ENCODE data around the gene SHROOM4. TPM values are rescaled to one million over a fixed set of nuclear protein-coding genes. Genes with fewer than 3 reads are reported as not detected.

The SHROOM4 gene
- total RNA-seq, 3 donors from 2014 or later (not counting 1 experiment from before 2014, with no cell fraction given), result 0.05 to 0.09 TPM; not detected in 1

DNA sequence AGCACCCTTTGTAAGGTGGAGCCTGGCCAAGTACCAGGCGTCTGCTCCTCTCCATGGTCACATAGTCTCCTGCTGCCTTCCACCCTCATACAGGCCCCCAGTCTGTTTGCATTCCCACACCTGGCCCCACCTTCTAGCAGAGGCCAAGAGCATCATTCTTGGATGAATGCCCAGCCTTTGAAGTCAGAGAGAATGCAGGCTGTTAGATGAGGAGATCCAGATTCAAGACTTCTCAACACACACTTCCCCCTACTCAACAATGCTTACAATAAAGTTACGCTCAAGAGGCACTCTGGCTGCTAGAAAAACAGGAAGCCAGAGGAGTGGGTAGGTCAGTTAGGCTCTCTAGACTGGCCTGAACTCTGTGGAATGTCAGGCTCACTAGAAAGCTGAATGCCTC is 43.3 kb downstream of the SHROOM4 start:
- H3K27me3 Mint-ChIP-seq (ENCODE audit: low read depth in 2 of 2), result peaks cover 2 to 10% of the 10 kb centered on the region in 2 donors
- WGBS (ENCODE audit: insufficient coverage), result 76% methylated on average over 2 of the region's 2 CpGs
- no peaks in the 10 kb centered on the region for H3K4me1 Mint-ChIP-seq
- no peaks in the 10 kb centered on the region for H3K36me3 ChIP-seq (ENCODE audit: control insufficient read depth, insufficient read depth, low read length)
- H3K27ac Mint-ChIP-seq, result no peak overlapping the region
- H3K9me3 ChIP-seq (ENCODE audit: control insufficient read depth, insufficient read depth, low read length), result no peaks in the 10 kb centered on the region
- no peak for TF ChIP-seq CTCF (IDR thresholded peaks at IDR 0.05)
- no peaks in the 10 kb centered on the region for H3K4me1 ChIP-seq (ENCODE audit: control insufficient read depth, insufficient read depth, low read length)
- H3K9me3 Mint-ChIP-seq, result no peaks in the 10 kb centered on the region
- intact Hi-C loops (cut with micrococcal nuclease), result no loop called here
- H3K36me3 Mint-ChIP-seq, result no peaks in the 10 kb centered on the region
- no peak overlapping the region for H3K4me3 Mint-ChIP-seq
- H3K27me3 ChIP-seq (ENCODE audit: control insufficient read depth, insufficient read depth, low read length), result no peaks in the 10 kb centered on the region
- no peak overlapping the region for H3K4me3 ChIP-seq (ENCODE audit: low read length)
- DNase-seq (no peak), ATAC-seq (no peak)
- no peak overlapping the region for H3K27ac ChIP-seq (ENCODE audit: low read length)

- DNase-seq, result no peak
- ATAC-seq, result no peak
- H3K4me3 Mint-ChIP-seq, result no peak overlapping the region
- Histone ChIP-seq H3K4me3 (ENCODE audit: low read length) (no peak overlapping the region), H3K27ac (ENCODE audit: low read length) (no peak overlapping the region), H3K4me1 (ENCODE audit: control insufficient read depth, insufficient read depth, low read length) (no peaks in the 10 kb centered on the region), H3K36me3 (ENCODE audit: control insufficient read depth, insufficient read depth, low read length) (no peaks in the 10 kb centered on the region), H3K27me3 (ENCODE audit: control insufficient read depth, insufficient read depth, low read length) (no peaks in the 10 kb centered on the region), H3K9me3 (ENCODE audit: control insufficient read depth, insufficient read depth, low read length) (no peaks in the 10 kb centered on the region)
- no peak for TF ChIP-seq CTCF (IDR thresholded peaks at IDR 0.05)
- no peaks in the 10 kb centered on the region for H3K4me1 Mint-ChIP-seq
- peaks cover 0 to 22% of the 10 kb centered on the region in 2 donors for H3K27me3 Mint-ChIP-seq (ENCODE audit: low read depth in 2 of 2)
- intact Hi-C loops (cut with micrococcal nuclease), result no loop called here
- 100% methylated on average over 2 of the region's 5 CpGs for WGBS (ENCODE audit: insufficient coverage)
- no peaks in the 10 kb centered on the region for H3K36me3 Mint-ChIP-seq
- H3K9me3 Mint-ChIP-seq, result no peaks in the 10 kb centered on the region
- H3K27ac Mint-ChIP-seq, result no peak overlapping the region
These were observed 44.5 kb downstream of the SHROOM4 start for GRCh38 chrX:50769389-50770063.

- TF ChIP-seq CTCF (IDR thresholded peaks at IDR 0.05), result no peak
- no peaks in the 10 kb centered on the region for H3K27me3 ChIP-seq (ENCODE audit: control insufficient read depth, insufficient read depth, low read length)
- Mint-ChIP-seq H3K9me3 (no peaks in the 10 kb centered on the region), H3K4me1 (no peaks in the 10 kb centered on the region), H3K4me3 (no peak overlapping the region), H3K36me3 (no peaks in the 10 kb centered on the region), H3K27me3 (ENCODE audit: low read depth in 2 of 2) (peaks cover 3 to 23% of the 10 kb centered on the region in 2 donors), H3K27ac (no peak overlapping the region)
- no peaks in the 10 kb centered on the region for H3K36me3 ChIP-seq (ENCODE audit: control insufficient read depth, insufficient read depth, low read length)
- no peak for ATAC-seq
- H3K9me3 ChIP-seq (ENCODE audit: control insufficient read depth, insufficient read depth, low read length), result no peaks in the 10 kb centered on the region
- no peak overlapping the region for H3K27ac ChIP-seq (ENCODE audit: low read length)
- WGBS (ENCODE audit: insufficient coverage), result no CpG with 5 or more reads among the region's 1 CpG
- no peaks in the 10 kb centered on the region for H3K4me1 ChIP-seq (ENCODE audit: control insufficient read depth, insufficient read depth, low read length)
- no peak for DNase-seq
- intact Hi-C loops (cut with micrococcal nuclease), result no loop called here
- no peak overlapping the region for H3K4me3 ChIP-seq (ENCODE audit: low read length)
These were observed 45.2 kb downstream of the SHROOM4 start for GRCh38 chrX:50768801-50769200.

GRCh38 chrX:50765986-50766385 is 48.0 kb downstream of the SHROOM4 start:
- 88% methylated on average over 2 of the region's 3 CpGs for WGBS (ENCODE audit: insufficient coverage)
- Histone ChIP-seq H3K9me3 (ENCODE audit: control insufficient read depth, insufficient read depth, low read length) (no peaks in the 10 kb centered on the region), H3K36me3 (ENCODE audit: control insufficient read depth, insufficient read depth, low read length) (no peaks in the 10 kb centered on the region), H3K27ac (ENCODE audit: low read length) (no peak overlapping the region), H3K4me3 (ENCODE audit: low read length) (no peak overlapping the region), H3K27me3 (ENCODE audit: control insufficient read depth, insufficient read depth, low read length) (no peaks in the 10 kb centered on the region), H3K4me1 (ENCODE audit: control insufficient read depth, insufficient read depth, low read length) (no peaks in the 10 kb centered on the region)
- no peak for TF ChIP-seq CTCF (IDR thresholded peaks at IDR 0.05)
- no peaks in the 10 kb centered on the region for H3K4me1 Mint-ChIP-seq
- peaks cover 6 to 34% of the 10 kb centered on the region in 2 donors for H3K27me3 Mint-ChIP-seq (ENCODE audit: low read depth in 2 of 2)
- intact Hi-C loops (cut with micrococcal nuclease), result no loop called here
- ATAC-seq (no peak), DNase-seq (no peak)
- no peak overlapping the region for H3K27ac Mint-ChIP-seq
- H3K9me3 Mint-ChIP-seq, result no peaks in the 10 kb centered on the region
- H3K36me3 Mint-ChIP-seq, result no peaks in the 10 kb centered on the region
- H3K4me3 Mint-ChIP-seq, result no peak overlapping the region

Data from natural killer cell (primary cell).